Cerebellar nuclear complex (tissue), 1 donor: ENCODE measurements around the gene MSI2.

Experiments used
- DNase-seq, 2 experiments: peaks; one replicate each; lab custom pipeline; 2025; lab: John Stamatoyannopoulos, UW

The MSI2 gene

DNA sequence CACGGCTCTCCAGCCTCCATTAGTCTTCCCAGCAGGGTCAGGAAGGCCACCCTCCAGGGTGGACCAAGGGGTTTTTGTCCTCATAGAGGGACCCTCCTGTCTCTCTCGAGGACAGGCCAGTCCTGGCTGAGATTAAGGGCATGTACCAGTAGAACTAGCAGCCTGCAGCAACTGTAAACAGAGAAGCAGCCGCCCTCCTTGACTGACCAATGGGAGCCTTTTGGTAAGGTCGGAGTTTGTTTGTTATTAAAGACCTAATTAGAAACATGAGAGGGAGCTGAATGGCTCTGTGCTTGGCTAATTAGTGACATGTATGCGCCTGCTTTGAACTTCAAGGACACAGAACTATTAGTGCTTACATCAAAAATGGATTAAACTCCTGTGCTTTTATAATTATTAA is 408.8 kb downstream of the MSI2 start:
- no peak for DNase-seq

GRCh38 chr17:57665696-57666095 is 409.4 kb downstream of the MSI2 start:
- no peak for DNase-seq

DNA sequence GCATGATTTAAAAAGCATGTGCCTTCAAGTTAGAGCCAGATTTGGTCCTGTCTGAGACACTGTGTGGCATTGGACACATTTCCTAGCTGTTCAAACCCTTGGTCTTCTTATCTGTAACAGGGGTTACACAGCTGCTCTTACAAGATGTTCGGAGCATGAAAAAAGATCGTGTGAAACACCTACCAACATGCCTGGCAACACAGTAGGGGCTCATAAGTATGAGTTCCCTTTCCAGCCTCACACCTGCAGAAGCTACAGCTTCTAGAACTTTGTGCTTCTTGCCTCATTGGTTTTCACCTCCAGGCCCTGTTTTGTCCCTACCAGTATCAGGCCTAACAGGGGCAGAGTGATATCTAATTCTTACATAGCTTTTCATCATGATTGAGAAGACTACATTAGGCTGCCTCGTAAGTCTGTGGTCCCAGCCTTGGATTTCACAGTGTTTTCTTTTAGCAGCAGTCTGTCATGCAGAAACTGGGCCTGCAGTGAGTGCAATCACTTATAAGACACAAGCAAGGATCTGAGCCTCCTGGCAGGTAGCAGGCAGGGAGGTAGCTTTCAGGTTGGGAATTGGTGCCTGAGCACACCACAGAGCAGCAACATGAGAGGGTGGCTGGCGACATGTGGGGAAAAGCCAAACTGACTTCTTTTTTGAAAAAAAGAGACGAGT is 410.0 kb downstream of the MSI2 start:
- no peak for DNase-seq

GRCh38 chr17:57666946-57667345 is 410.6 kb downstream of the MSI2 start:
- no peak for DNase-seq

DNA sequence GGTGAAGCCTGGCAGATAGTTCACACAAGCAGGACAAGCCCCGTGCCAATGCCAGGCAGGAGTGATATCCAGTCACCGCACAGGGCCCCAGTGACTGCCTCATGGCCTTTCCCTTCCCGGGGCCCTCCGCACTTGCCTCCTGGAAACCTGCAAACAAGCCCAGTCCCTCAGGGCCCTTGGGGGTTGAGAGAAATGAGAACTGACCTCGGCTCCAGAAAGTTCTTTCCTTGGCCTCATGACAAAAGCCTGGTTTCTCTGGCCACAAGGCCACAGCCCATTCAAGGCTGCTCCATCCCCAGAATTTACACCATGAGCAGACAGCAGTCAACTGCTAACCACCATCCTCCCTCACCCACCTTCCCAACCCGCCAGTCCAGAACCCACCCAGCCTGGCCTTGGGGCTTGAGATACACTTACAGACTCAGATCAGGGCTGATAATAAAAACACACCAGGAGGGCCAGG is 411.2 kb downstream of the MSI2 start:
- DNase-seq = no peak

DNA sequence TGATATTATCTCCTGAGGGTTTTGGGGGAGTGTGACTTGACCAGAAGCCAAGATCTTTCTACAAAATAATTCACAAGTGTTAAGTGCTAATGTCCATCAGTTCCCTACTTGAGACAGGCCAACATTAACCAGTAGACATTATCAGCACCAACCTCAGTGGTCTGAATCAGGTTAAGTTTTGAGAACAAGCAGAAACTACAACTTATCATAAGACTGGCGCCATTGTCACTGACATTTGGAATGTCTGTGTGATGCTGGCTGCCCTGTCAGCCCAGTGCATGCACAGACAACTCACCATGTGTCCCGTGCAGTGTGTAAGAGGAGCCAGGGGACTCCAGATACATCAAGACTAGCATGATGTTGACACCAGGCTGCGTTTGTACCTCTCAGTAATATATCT is 412.0 kb downstream of the MSI2 start:
- DNase-seq = no peak

- no peak for DNase-seq
Observed at GRCh38 chr17:57669671-57670529, 413.6 kb downstream of the MSI2 start.

DNA sequence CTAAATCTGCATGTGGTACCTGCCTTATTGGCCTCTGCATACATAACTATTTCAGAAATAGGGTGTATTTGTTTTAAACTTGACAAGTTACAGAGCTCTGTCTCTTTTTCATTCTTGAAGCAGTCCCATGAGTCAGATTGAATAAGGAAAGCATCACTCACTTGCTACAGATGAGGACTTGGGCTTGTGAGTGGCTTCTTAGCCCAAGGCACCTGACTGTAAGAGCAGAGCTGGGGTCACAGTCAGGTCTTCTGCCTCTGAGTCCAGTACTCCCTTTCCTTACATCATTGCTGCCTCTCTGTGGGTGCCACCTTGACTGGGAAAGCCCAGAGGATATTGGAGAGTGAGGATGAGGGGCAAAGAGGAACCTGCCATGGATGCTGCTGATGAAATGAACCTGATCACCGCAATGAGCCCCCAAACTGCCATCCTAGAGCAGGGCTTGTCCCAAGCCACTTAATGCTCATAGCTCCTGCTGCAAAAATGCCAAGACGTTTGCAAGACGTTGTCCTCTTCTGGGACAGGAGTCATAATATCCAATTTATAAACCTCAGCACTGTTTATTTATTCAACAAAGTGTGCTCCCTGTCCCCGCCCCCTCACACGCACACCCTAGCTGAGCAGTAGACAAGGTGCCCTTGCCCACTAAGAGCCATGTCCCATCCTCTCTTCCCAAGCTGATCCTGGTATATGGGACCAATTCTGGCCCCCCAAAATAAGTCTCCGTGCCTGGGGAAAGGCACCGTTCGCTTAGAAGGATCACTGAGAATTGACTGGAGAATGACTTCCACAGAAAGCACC is 414.6 kb downstream of the MSI2 start:
- no peak for DNase-seq

GRCh38 chr17:57671667-57672632 is 415.6 kb downstream of the MSI2 start:
- no peak for DNase-seq

- no peak for DNase-seq
Observed at GRCh38 chr17:57672971-57673370, 416.6 kb downstream of the MSI2 start.

DNA sequence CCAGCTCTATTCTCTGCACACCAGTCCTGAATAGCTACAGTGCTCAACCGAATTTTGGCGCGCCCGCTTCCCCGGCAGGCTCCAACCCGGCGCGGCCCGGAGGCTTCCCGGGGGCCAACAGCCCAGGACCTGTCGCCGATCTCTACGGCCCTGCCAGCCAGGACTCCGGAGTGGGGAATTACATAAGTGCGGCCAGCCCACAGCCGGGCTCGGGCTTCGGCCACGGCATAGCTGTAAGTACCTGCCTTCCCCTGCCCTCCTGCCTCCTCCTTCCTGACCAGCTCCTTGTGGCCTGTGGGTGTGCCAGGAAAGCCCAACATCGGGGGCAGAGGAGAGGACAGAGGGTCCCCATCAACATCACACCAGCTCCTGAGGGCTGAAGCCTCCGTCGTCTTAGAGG is 418.6 kb downstream of the MSI2 start:
- DNase-seq = no peak

DNA sequence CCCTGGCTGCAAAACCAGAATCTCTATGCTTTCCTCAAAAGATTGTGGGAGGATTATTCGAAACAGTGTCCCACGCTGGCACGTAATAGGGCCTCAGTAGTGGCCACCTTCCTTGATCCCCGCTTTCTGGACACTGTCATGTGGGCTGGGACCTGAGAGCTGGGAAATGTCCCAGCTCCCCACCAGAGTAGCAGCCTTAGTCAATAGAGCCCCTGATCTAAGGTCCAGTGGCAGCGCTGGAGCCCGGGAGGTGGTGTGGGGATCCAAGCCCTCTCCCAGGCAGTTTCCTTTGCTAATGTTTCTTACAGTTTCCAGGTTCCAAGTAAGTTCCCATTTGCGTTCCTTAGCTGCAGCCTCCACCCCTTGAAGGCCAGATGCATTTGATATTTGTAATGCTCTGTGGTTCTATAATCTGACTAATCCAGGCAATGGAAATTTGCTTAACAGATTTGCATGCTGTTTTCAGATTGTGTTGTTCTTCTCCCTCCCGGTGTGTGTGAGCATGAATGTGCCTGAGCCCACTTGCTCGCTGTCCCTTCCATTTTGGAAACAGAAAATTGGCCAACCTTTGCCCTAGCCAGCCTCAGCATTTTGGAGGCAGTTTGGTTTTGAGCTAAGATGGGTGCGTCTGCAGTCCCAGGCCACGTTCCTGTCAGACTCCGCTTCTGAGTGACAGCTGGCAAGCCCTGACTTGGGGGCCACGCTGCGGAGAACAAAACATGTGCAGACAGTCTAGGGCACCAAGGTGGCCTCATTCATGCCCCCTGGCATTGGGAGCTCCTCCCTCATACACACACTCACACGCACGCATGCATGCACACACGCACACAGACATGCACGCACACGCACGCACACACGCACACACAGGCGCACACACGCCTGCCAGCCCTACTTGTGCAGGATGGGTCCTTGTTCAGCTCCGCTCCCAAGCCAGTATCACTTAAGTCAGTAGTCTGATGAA is 419.4 kb downstream of the MSI2 start:
- no peak for DNase-seq

- DNase-seq = no peak
Observed at GRCh38 chr17:57676543-57676942, 420.2 kb downstream of the MSI2 start.

DNA sequence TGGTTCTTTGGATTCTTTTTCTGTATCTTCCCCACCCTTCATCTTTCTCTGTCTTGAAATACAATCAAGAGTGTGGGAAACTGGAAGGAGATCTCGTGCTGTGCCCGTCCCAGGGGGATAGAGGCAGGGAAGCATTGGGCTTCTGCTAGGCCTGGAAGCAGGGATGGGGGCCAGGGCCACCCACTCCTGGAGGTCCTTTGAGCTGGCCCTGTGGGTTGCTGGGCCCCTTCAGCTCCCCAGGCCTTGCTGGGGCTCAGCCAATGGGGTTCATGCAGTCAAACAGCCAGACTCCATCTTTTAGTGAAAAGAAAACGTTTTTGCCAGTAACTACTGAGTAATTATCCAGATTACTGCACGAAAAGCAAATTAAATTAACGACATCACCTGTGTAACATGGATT is 421.0 kb downstream of the MSI2 start:
- DNase-seq = no peak

DNA sequence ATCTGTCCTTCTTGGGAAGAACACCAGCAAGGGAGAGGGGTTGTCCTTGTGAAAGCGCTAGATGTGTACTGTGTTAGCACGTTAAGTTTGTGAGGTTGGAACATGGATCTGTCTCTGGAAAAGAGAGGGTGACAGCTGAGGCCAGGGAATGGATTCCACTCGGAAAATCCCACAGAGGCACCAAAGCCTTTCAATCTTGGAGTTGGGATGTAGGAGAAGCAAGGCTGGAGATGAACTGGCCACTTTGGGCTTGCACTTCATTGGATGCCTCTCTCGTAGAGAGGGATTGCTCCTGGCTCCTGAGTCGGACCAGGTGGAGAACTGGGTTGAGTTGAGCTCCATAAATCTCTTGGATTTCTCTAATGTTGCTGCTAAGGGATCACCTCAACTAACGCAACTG is 421.5 kb downstream of the MSI2 start:
- DNase-seq = no peak

- no peak for DNase-seq
Observed at GRCh38 chr17:57678393-57678792, 422.1 kb downstream of the MSI2 start.

GRCh38 chr17:57679356-57679755 is 423.0 kb downstream of the MSI2 start:
- no peak for DNase-seq

GRCh38 chr17:57679906-57680695 is 423.8 kb downstream of the MSI2 start:
- DNase-seq = no peak

- DNase-seq = no peak
Observed at GRCh38 chr17:57682701-57683100, 426.4 kb downstream of the MSI2 start.
